PFSK-1 (cell line): ENCODE results near the gene SLC39A3.

Experiments used
- POLR2AphosphoS5 ChIP-seq: IDR thresholded peaks from 2 replicates; pipeline ENCODE4 v1.6.1; 2012; ENCODE audit warnings: low read depth, mild to moderate bottlenecking, control low read depth, low read length, moderate library complexity
- SIN3A ChIP-seq: IDR thresholded peaks from 2 replicates; pipeline ENCODE4 v1.6.1; 2012; ENCODE audit warnings: mild to moderate bottlenecking, low read length, moderate library complexity, borderline replicate concordance; ENCODE audit not compliant: insufficient read depth
- TAF1 ChIP-seq: IDR thresholded peaks from 2 replicates; pipeline ENCODE4 v1.6.1; 2012; ENCODE audit warnings: low read length, control low read depth, borderline replicate concordance; ENCODE audit not compliant: insufficient read depth

DNA sequence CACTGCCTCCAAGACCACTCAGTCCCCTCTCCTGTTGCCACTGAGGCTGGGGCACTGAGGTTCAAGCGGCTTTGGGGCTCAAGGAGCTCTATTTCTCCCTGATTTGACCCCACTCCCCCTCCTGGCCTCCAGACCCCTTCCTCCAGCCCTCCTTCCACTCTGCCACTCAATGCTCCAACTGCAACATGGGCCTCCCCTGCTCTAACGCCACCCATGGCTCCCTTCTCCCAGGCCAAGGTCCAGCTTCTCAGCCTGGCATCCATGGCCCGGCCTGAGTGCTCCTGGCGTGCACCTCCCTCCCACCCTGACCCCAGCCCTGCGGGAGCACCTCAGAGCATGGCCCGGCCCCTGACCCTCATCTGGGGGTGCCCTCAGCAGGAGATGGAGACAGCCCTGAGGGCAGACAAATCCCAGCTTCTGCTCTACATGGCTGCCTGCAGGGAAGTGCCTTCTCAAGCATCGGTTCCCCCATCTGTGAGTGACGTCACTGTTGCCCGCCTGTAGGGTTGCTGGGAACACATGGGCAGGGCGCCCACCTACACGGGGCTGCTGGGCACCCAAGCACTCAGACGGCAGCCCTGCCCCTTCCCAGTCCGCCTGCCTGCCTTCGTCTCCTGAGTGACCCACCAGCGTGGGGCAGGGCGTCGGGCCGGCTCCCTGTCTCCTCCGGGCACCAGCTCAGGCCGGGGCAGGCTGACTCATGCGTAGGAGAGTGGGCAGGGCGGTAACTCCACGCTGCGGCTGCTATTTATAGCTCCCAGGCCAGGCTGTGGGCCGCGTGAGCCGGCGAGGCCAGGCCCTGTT, 17.1 kb downstream of the SLC39A3 start:
- TF ChIP-seq TAF1 (no peak), SIN3A (no peak), POLR2AphosphoS5 (no peak)
